Activated CD8-positive, alpha-beta memory T cell treated with anti-CD3 and anti-CD28 coated beads, Interleukin-2, amount 50 U/mL, for 4 hours (primary cell): ENCODE data around the gene CACTIN.
A peak's percentile ranks its signal among the peaks of the same experiment; 100 is the strongest.
"Not testable (repeated sequence)": the region's sequence is repeated elsewhere in the genome, so short reads cannot be mapped to it uniquely, and the experiment has no call there.

Source experiments
- DNase-seq: peaks from one replicate; pipeline ENCODE4 v3.0.0-alpha.2; 2020

CACTIN gene

DNA sequence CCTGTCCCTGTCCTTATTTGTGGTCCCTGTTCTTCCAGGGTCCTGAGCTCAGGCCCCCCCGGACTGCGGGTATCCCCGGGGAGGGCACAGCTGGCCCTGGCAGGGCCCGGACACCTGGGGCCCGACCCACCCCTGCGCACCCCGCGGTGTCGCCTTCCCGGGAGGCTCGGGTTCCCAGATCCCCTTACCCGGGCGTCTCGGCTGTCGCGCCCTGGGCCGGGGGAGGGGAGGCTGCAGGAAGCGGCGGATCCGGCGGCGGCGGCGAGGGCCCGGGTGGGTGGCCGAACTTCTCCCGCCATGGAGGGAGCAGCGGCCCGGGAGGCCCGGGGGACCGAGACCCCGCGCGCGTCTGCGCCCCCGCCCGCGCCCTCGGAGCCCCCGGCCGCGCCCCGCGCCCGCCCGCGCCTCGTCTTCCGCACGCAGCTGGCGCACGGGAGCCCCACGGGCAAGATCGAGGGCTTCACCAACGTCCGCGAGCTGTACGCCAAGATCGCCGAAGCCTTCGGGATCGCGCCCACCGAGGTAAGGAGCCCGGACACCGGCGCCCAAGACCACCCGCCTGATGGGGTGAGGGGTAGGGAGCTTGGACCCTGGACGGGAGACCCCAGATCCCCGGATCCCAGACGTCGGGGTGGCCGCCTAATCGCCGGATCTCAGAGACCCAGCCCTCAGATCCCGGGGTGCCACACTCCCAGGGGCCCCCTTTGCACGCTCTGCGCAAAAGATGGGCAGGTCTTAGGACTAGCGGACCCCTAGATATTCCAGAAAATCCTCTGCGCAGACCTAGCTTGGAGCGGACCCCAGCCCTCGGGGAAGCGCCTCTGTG is 41.1 kb downstream of the CACTIN start, which contains the start of gene GIPC3:
Gene GIPC3 (plus strand): TSS at position 178 of the 826 bp plus-strand sequence. CDS start 120 bp downstream, at position 298.
- DNase-seq, result no peak

DNA sequence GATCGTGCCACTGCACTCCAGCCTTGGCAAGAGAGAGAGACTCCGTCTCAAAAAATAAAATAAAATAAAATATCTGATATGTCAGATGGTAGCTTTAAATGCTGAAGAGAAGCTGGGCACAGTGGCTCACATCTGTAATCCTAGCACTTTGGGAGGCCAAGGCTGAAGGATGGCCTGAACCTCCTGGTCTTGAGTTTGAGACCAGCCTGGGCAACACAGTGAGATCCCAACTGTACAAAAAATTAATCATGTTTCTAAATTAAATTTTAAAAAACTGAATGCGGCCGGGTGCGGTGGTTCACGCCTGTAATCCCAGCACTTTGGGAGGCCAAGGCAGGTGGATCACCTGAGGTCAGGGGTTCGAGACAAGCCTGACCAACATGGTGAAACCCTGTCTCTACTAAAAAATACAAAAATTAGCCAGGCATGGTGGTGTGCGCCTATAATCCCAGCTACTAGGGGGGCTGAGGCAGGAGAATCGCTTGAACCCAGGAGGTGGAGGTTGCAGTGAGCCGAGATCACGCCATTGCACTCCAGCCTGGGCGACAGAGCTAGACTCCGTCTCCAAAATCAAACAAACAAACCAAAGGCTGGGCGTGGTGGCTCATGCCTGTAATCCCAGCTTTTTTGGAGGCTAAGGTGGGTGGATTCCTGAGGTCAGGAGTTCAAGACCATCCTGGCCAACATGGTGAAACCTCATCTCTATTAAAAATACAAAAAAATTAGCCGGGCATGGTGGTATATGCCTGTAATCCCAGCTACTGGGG is 42.4 kb downstream of the CACTIN start:
- not testable (repeated sequence) for DNase-seq

DNA sequence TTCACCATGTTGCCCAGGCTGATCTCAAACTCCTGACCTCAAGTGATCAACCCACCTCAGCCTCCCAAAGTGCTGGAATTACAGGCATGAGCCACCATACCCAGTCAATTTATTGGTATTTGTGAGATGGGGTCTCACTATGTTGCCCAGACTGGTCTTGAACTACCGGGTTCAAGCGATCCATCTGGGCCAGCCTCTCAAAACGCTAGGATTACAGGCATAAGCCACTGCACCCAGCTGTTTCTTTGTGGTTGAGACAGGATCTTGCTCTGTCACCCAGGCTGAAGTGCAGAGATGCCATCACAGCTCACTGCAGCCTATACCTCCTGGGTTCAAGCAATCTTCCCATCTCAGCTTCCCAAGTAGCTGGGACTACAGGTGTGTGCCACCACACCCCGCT is 44.8 kb downstream of the CACTIN start:
- DNase-seq, result not testable (repeated sequence)

DNA sequence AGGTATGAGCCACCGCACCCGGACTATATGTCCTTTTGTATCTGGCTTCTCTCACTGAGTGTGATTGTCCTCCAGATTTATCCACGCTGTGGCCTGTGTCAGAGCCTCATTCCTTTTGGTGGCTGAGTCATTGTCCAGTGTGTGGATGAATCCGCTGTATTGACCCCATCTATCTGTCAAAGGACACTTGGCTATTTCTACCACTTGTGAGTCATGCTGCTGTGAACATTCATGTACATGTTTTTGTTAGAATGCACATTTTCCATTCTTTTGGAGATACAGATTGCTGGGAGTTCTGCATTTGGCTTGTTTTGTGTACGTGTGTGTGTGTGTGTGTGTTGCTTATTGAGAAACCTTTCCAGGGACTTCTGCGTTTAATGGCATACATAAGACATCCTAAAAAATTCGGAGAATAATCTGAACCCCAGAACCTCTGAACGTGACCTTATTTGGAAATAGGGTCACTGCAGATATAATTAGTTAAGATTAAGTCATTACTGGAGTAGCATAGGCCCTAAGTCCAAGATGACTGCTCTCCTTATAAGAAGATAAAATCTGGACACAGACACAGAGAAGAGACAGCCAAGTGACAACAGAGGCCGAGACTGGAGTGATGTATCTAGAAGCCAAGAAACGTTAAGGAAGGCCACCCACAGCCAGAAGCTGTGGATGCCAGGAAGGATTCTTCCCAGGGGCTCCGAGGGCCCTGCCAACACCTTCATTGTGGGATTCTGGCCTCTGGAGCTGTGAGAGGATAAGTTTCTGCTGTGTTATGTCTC is 46.2 kb downstream of the CACTIN start:
- DNase-seq, result no peak

DNA sequence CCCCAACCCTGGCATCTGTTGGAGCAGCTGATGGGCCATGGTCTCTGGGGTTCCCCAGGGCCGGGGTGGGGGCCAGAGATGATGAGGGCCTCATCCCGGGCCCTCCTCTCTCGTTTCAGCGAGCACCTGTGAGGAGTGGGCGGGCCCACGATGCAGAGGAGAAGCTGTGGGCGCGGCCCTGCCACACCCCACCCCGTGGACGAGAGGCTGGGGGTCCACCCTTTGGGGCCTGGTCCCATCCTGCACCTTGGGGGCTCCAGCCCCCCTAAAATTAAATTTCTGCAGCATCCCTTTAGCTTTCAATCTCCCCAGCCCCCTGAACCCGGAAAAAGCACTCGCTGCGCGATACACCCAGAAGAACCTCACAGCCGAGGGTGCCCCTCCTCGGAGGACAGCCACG is 48.2 kb downstream of the CACTIN start:
- no peak for DNase-seq

DNA sequence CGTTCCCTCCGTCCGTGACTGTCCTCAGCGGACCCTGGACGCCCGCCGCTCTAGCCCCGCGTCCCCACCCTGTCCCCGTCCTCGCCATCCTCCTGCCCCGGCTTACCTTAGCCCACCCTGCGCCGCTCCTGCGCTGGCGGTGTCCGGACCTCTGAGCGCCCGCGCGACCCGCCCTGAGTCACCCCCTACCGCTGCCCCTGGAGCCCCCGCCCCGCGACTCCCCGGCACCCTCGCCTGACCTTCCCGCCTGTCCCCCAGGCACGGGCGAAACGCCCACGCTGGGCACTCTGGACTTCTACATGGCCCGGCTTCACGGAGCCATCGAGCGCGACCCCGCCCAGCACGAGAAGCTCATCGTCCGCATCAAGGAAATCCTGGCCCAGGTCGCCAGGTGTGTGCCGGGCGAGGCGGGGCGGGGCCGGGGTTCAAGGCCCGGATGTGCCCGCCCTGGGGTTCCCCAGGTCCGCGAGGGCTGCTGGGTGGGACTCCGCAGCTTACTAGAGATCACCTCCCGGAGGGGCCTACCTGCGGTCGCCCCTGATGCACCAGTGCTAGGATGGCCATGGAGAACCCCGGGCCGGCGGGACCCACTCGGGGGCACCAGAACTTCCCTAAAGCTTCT is 48.8 kb downstream of the CACTIN start:
- no peak for DNase-seq

DNA sequence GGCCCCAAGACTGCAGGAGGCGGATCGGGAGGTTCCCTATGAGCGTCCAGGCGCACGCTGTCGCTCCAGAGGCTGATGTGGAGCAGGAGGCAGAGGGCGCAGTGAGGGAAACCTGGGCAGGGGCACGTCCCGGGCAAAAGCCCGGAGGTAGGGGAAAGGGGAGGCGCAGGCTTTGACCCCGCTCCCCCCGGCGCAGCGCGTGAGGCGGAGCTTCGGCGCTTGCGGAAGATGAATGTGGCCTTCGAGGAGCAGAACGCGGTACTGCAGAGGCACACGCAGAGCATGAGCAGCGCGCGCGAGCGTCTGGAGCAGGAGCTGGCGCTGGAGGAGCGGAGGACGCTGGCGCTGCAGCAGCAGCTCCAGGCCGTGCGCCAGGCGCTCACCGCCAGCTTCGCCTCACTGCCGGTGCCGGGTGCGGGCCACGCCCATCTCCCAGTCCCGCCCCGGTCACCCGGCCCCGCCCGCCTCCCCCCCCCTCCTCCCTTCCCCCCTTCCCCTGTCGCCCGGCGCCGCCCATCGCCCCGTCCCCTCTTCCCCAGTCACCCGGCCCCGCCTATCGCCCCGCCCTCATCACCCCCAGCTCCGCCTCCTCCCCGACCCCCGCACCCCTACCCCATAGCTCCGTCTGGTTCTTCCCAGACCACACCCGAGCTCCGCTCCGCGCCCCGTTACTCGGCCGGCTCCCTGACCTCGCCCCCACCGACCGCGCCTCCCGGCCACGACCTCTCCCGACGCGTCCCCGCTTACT is 49.7 kb downstream of the CACTIN start:
- no peak for DNase-seq

DNA sequence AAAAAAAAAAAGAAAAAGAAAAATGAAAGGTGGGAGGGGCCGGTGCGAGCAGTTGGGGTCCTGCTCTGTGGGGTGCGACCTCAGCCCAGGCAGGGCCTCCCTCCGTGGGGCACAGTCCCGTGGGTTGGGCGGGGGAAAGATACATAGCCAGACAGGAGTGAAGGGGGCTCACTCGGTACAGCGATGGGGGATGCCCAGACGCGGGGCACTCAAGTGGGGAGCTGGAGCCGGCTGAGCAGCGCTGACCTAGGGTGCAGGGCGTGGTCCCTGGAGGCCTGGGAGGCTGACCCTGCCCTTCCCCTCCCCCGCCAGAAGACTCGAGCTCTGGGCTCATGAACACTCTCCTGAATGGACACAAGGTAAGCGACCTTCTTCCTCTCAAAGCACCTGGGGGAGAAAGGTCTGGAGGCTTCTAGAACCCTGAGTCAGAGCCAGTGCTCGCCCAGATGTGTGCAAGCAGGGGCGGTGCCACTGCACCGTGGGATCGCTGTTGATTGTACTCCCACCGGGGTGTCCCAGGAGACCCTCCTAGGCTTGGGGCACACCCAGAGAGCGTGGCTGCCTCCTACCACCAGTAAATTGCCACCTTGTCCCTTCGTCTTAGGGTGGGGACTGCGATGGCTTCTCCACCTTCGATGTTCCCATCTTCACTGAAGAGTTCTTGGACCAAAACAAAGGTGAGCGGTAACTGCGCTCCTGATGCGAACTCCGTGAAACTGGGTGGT is 50.5 kb downstream of the CACTIN start:
- no peak for DNase-seq

DNA sequence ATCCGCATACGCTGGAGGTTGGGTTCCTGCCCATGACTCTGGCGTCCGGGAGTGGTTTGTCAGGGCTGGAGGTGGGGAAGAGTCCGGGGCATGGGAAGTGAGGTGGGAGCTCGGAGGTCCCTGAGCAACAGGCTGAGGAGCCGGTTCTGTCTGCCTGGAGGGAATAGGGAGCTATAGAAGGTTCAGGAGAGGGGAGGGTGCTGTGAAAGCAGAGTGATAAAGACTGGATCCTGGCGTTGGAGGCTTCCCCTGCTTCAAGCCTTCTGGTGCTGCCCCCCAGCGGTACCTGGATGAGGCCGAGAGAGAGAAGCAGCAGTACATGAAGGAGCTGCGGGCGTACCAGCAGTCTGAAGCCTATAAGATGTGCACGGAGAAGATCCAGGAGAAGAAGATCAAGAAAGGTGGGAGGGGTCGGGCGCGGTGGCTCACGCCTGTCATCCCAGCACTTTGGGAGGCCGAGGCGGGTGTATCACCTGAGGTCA is 51.3 kb downstream of the CACTIN start:
- DNase-seq, result no peak

DNA sequence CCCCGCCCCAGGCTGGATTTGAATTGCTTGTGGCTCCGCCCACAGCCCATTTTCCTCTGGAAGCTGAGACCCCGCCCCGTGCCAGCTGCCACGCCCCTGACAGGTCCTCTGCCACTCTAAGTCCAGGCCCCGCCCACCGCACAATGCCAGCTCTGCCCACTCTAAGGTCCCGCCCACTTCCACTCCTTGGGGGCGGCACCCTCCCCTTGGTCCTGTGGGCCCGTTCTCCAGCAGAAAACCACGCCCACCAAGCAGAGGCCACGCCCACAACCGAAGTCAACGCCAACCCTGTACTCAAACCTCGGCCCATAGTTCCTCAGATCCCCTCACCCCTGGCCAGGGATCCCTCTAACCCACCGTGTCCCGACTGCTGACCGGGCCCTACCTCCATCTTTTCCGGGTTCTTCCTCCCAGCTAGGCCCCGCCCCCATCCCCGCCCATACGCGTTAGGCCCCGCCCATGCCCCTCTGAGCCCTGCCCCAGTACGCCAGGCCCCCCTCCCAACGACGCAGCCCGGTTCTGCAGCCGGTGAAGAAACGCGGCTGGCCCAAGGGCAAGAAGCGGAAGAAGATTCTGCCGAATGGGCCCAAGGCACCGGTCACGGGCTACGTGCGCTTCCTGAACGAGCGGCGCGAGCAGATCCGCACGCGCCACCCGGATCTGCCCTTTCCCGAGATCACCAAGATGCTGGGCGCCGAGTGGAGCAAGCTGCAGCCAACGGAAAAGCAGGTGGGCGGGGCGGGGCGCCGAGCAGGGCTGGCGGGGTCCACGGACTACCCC is 52.5 kb downstream of the CACTIN start:
- peak; percentile 72 for DNase-seq

DNA sequence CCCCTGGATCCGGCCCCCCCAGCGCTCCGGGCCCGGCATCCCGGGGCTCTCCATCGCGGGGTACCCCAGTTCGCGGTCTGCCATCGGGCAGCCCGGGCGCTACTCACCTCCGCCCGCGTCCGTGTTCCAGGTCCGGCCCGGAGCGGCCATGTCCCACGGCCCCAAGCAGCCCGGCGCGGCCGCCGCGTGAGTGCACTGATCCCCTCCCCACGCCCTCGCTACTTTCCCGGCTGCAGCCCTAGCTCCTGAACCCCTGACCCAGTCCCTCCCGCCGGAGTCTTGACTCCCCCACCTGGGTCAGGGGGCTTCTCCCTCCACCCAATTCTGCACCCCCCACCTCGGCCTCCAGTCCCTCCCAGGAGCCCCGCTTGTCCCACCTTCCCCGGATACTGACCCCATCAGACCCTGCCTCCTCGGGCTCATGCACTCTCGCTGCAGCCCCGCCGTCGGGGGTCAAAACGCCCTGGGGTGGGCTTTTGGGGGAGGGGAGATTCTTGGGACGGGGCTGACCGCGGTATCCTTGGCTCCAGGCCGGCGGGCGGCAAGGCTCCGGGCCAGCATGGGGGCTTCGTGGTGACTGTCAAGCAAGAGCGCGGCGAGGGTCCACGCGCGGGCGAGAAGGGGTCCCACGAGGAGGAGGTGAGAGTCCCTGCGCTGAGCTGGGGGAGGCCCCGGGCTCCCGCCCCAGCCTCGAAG is 53.3 kb downstream of the CACTIN start:
- no peak for DNase-seq

DNA sequence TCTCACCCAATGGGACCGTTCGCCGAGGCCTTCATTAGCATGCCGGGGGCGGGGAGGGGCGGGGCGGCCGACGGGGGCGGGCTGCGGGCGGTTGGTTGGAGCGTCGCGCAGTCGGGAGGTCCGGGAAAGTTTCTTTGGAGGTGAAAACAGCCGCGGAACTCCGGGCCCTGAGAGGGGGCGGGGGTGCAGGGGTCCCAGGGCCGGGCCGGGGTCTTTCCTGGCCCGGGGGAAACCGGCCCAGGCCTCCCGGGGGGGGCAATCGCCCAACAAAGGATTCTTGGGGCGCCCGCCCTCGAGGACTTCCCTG is 53.8 kb downstream of the CACTIN start, which contains the start of gene HMG20B:
Gene HMG20B (plus strand): TSS at position 90 of the 307 bp plus-strand sequence. CDS start 366 bp downstream, outside the sequence.
- no peak for DNase-seq

DNA sequence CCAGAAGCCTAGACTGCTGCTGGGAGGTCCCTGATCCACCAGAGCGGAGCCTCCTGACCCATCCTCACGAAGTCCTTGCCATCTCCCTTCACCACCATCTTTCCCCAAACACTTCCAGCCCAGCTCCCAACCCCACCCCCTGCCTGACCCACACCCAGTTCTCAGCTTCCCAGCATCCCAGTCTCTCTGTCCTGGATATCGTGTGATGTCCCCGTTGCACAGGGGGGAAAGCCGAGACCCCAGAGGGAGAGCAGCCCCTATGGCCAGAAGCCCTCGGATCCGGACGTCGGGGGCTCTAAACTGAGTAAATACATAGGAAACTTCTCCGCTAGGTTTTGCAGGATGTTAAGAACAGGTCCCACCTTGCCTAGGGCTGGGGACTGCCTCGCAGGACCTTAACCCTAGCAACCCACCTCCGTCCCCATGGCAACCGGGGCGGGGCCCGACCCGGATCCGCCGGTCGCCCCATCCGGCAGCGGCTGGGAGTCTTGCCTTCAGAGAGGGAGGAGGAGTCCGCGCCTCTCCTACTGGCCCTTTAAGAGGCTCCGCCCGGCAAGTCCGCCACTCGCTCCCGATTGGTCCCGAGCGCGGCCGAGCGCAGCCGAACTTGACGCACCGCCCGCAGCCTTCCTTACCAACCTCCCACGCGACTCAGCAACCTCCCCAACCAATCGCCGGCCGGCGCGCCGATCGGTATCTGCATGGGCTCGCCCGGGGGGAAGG is 54.3 kb downstream of the CACTIN start:
- peak; percentile 99 for DNase-seq

DNA sequence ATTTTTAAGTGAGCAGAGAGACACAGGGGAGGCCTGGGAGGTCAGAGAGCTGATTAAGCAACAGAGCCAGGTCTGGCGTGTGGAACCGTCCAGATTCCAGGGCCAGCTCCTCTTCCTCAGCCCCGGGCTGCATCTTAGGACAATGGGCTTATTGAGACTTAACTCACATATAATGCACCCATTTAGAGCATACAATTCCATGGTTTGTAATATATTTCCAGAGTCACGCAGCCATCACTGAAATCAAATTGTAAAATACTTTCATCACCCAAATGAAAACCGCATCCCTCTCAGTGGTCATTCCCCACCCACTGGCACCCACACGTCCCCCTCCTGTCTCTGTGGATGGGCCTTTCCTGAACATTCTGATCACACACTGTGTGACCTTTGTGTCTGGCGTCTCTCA is 56.0 kb downstream of the CACTIN start:
- no peak for DNase-seq

DNA sequence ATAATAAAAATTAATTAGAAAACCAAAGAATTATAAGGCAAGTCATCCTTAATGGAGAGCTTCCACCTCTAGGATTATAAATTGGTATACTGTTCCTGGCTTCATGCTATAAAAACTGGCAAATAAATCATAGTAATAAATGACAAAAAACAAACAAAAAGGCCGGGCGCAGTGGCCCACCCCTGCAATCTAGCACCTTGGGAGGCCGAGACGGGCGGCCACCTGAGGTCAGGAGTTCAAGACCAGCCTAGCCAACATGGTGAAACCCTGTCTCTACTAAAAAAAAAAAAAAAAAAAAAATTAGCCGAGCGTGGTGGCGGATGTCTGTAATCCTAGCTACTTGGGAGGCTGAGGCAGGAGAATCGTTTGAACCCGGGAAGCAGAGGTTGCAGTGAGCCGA is 56.5 kb downstream of the CACTIN start:
- not testable (repeated sequence) for DNase-seq

DNA sequence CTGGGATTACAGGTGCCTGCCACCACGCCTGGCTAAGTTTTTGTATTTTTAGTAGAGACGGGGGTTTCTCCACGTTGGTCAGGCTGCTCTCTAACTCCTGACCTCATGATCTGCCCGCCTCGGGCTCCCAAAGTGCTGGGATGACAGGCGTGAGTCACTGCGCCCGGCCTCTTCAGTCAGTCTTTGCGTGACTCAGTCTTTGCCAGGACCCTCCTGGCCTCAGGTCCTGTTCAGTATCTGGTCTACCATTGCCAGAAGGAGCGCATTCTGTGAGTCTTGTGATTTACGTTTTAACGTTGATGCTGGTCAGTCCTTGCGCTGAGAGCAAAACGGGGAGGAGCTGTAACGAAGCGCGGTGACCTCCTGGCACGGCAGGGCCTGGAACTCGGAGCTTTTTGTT is 61.5 kb downstream of the CACTIN start:
- DNase-seq, result no peak

DNA sequence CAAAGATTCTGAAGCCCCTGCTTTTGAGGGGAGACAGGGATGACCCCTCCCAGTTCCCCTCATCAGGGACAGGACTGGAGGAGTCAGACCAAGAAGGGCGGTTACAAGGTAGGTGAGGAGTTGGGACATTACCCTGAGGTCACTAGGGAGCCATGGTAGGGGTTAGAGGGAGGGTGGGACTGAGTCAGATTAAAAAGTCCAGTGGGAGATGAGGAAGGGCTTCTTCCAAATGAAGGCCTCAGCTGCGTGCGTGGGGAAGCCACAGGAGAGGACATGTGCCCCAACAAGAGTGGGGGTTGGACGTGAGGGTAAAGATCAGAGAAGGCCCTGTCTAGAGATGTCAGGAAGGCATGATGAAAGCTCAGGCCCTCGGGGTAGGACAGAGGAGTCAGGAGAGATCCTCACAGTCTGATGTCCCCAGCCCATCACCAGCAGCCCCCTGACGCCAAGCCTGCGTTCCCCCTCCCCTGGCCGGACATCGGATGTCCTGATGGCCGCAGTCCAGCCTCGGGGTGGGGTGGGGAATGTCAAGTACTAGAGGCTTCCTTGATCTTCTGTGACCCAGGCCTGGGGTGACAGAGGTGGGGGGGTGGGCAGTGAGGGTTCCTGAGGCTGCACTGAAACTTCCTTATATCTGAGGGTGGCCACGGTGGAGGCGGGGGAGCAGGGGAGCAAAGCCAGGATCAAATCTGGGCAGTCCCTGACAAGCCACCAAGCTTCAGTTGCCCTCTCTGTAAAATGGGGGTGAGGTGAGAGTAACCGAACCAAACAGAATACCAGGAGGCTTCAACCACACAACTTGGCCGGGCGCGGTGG is 62.7 kb downstream of the CACTIN start:
- no peak for DNase-seq
